ENCODE measurements around the gene IRF2.
A peak's percentile ranks its signal among the peaks of the same experiment; 100 is the strongest.

The IRF2 gene

DNA sequence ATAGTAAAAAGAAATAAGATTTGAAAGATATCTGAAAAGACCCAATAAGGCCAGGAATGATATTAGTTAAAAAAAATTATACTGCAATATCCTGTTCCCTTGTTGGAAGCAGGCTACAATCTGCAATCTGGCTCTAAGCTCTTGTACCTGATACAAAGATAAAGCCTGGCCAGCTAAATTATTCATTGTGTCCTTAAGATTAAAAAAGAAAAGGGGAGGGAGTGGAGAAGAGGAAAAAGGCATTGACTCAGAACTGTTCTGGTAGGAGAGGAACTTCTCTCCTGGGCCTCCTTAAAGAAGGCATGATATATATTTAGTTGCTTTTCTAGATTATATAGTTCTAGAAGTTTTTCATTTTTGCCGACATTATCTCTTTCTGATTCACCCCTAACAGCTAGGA is 46.7 kb downstream of the IRF2 start:
- no peak for DNase-seq

DNA sequence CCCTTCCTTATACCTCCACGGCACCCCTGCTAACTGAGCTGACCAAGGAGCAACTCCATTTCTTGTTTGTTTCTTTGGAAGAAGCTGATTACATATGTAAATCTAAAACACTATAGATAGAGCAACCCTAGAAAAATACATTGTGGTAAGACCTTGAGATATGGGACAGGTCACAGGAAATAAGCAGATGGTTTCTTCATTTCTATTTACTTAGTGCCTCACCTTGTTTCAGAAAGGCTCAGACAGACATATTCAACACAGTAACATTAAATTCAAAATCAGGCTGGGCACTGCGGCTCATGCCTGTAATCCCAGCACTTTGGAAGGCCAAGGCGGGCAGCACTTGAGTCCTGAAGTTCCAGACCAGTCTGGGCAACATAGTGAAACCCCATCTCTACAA is 47.3 kb downstream of the IRF2 start:
- no peak for DNase-seq

DNA sequence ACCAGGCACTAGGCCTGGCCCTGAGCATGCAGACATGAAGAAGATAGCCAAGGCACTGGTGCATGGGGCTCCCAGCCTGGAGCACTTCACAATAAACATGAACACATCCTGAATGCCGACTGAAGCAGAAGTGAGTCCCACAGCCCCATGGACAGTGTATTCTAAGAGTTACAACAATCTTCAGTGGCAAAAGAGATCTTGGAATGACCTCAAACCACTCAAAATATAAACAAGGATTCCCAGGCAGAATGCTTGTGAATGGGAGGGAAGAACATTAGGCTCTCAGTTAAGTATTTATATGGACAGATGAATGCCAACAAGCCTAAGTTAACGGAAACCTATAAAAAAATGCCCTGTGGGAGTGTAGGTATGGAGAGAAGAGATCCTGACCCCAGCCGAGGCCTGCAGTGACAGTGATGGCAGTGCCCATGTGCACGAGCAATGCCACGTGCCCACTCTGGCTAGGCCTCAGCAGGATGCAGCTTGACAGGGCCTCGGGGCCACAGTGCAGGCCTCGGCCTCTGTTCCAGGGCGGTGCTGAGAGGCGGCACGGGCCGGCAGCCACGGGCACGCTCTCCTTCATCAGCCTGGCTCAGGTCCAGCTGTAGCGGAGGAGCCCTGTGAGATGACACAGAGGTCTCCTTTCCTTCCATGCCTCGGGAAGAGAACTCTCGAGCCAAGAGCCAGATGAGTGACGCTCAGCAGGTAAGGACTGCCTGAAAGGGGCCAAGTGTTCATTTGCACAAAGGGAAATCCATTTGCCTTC is 49.2 kb downstream of the IRF2 start:
- DNase-seq, result no peak

DNA sequence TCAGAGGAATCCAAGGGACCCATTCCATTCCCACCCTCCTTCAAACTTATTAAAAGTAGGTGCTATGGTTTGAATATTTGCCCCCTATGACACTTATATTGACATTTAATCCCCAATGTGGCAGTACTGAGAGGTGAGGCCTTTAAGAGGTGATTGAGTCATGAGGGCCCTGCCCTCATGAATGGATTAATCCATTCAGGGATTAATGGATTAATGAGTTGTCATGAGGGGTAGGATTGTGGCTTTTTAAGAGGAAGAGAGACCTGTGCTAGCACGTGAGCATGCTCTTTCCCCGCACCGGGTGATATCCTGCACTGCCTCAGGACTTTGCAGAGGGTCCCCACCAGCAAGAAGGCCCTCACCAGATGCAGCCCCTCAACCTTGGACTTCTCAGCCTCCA is 50.1 kb downstream of the IRF2 start:
- DNase-seq, result no peak

DNA sequence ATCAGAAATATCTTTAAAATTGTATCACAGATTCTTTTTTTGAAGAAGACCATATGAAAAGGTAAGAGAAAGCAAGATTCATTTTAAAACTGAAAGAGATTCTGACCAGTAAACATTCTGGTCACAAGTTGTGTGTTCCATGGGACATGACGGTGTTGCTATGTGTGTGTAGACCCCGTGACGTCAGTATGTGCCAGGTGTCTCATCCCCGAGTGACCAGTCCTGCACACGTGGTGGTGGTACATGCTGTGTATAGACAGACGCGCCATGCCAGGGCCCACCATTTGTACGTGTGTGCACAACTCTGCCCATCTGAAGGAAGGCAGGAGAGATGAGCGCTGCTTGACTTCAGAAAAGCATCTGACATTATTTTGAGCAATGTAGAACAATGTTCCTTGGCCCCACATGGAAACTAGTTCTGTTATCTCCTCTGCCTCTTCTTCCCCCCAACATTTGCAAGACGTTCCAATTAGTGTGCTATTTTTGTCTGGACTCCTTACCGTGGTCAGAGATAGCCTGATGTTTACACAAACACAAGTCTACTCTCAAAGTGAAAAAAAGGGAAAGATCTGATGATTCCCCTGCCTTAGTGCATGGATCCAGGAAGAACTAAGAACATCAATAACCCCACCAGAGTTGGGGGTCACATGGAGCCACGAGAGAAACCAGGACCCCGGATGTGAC is 51.2 kb downstream of the IRF2 start:
- no peak for DNase-seq

DNA sequence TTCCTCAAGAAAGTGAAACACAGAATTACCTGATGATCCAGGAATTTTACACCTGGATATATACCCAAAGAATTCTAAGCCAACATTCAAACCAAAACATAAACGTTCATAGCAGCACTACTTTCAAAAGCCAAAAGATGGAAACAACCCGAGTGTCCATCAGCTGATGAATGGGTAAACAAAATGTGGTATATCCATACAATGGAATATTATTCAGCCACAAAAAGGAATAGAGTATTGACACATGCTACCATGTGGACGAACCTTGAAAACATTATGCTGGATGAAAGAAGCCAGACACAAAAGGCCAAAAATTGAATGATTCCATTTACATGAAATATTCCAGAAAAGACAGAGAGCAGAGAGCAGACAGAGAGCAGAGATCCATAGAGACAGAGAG is 52.0 kb downstream of the IRF2 start:
- no peak for DNase-seq

DNA sequence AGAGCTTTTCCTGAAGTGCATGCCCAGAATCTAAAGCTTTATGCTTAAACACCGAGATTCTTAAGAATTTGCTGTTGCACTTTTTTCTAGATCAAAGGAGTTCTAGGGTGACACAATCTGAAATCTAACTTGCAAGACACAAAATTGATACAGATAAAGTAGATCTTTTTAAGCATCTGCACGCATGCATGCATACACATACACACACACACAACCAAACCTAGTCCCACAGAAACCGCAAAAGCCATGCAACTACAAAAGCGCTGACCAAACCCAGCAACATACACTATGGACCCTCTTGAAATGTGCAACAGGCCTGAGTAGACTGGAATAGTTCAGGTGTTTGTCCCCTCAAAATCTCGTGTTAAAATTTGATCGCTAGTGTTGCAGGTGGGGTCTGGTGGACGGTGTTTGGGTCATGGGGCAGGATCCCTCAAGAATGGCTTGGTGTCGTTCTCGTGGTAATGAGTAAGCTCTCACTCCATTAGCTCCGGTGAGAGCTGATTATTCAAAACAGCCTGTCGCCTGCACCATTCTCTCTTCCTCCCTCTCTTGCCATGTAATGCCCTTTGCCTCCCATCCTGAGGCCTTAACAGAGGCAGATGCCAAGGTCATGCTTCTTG is 52.7 kb downstream of the IRF2 start:
- no peak for DNase-seq

DNA sequence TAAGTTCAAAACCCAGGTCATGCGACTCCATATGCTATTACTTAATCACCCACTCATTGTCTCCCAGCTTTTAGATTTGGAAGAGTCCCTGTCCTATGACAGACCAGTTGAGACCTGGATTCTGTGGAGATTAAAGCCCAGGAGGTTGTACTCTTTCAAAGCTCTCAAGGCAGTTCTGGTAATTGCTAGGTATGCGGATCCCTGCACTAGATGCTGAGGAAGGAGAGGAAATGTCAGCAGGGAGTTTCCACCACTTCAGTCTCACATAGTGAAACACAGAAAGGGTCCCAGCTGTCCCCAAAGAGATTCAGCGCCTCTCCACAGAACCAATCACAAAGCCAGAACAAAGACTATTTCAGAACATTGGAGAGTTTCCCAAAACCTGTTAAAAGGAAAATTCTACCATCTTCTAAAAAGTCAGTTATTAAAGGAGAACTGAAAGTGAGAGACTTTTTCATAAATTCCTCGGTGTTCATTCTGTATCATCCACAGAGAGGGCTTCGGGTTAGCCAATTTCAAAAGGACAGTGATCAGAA is 53.4 kb downstream of the IRF2 start:
- no peak for DNase-seq

DNA sequence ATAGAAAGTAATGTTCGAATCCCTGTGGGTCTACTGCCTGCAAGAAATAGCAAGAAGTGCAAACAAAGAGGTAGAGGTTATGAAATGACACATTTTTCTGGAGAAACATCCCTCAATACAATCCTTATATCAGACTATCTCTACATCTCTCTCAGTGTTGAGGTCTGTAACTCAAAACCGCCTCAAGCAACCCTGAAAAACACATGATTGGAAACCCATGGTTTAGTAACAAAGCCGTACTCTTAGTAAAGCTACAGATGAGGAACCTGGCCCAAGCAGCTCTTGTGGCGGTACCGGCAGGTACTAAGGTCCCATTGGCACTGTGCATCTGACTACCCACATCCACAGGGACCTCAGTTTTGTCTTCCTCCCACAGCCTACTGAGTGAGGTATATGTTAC is 53.9 kb downstream of the IRF2 start:
- DNase-seq, result no peak

DNA sequence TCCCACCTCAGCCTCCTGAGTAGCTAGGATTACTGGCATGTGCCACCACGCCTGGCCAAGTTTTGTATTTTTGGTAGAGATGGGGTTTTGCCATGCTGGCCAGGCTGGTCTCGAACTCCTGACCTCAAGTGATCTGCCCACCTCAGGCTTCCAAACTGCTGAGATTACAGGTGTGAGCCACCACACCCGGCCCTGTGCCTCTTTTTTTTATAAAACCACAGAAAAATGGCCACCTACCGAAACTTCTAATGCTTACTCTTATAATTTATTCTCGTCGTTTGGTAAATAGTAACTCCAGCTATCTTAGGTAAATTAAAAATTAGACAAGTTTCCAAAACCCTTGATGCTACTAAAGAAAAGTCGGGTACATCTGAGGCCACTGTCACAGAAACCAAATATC is 54.4 kb downstream of the IRF2 start:
- DNase-seq, result no peak

DNA sequence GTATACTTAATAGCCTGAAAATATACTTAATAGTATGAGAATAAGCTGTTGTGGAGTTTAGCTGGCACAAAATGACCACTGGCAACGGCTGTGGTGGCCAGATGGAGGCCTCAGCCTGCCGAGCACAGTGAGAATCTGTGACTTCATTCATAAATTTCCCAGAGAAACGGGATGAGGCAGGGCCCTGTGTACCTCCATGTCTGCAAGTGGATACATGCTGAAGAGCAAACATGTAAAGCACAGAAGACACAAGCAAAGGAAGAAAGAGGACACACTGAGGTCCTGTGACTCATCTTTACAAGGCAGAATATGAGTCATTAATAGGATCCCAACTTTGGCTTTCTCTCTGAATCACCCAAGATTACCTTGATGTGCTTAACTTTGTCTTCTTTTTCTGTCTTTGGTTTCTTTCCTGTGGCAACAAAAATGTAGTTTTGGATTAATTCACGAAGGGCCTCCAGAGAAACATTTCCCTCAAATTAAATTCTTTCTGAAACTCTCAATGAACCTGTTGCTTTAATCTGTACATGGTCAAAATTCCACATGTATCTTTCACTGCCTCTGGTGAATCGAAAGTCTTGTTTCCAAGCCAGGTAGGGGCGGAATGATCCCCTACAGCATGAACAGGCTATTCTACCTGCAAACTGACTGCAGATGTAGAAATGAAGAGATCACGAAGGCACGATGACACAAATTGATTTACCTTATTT is 56.4 kb downstream of the IRF2 start:
- DNase-seq, result no peak

DNA sequence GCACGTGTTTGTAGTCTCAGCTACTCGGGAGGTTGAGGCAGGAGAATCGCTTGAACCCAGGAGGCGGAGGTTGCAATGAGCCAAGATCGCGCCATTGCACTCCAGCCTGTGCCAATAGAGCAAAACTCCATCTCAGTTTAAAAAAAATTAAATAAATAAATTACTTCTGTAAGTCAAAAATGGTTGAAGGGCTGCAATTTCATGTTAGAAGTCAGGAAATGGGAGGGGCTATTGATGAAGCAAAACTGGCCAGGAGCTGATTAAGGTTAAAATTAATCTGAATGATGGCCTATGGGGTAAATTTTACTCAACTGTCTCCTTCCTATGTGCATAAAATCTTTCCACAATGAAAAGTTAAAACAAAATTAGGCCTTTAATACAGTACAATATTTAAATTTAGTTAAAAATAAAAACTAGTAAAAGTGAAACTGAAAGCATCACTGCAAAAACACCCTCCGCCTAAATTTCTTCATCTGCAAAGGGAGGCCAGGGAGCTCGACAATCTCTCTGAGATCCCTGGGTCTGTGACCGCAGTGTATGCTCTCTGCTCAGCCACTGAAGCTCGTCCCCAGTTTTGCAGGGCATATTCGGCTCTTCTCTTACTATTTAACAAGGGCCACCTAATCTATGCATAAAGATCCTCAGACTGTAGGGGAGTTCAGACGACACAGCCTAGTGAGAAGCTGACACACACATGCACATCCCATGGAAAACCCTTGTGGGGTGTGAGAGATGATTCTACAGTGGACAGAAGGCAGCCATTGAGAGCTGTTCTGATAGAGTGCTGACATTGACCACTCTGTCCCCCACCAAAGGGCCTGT is 57.2 kb downstream of the IRF2 start:
- peak; percentile 23 to 29 for DNase-seq

DNA sequence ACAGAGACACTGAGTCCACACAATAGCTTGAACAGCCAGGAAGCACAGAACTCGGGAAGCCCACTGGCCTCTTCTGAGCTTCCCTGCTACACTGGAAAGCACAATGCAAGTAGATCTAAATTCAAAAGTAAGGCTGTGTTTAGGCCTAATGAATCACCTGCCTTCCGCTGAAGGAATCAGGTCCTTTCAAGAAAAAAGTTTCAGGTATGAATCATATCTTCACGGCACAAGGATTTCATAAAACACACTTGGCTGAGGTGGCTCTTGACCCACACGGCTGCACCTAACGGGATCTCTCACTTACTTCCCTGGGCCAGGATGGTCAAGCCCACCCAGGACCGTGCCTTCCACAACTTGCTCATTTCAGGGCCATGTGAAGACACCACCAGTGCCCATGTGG is 59.3 kb downstream of the IRF2 start:
- no peak for DNase-seq

DNA sequence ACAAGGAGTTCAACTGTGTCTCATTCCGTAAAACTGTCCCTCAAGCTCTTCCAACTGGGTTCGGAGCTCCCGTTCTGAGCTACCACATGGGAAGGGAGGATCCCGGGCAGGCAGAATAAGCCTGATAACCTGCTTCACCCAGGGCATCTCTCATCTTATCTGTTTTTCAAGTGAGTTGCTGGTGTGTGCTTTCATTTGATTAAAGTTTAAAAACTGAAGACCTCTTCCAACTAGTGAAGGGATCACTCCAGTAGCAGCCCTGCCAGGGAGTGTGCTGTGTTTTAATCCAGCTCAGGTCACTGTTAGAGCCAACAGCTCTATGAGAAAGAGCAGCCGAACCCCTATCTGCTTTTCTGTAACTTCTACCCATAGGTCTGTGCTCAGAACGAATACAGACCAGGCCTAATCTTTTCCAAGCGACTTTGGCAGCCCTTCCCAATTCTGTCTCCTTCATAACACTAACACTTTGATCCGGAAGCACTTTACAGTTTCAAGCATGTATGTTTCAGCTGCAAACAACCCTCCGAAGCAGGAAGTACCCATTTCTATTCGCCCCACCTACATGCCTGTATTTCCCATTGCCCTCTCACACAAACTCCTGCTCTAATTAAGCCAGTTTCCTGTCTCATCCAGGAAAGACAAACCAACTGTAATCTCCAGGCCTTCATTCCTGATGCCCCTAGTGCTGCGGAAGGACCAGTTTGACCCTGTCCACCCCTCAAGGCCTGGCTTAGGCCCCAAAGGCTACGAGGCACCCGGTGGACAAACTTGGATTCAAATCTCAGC is 60.9 kb downstream of the IRF2 start:
- DNase-seq, result no peak

DNA sequence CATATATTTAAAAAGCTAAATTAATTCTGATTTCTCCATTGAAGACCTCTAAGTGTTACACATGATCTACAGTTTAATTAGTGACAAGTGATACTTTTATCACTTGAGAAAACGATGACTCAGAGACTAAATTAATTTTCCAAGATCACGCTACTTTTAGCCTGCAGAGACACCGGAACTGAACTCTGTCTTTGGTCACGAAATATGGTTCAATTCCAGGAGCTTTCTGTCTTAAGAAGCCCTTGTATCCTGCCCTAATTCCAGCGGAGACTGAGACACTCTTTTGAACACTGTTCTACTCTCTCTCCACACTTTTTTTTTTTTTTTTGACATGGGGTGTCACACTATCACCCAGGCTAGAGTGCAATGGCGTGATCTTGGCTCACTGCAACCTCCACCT is 63.6 kb downstream of the IRF2 start:
- no peak for DNase-seq

DNA sequence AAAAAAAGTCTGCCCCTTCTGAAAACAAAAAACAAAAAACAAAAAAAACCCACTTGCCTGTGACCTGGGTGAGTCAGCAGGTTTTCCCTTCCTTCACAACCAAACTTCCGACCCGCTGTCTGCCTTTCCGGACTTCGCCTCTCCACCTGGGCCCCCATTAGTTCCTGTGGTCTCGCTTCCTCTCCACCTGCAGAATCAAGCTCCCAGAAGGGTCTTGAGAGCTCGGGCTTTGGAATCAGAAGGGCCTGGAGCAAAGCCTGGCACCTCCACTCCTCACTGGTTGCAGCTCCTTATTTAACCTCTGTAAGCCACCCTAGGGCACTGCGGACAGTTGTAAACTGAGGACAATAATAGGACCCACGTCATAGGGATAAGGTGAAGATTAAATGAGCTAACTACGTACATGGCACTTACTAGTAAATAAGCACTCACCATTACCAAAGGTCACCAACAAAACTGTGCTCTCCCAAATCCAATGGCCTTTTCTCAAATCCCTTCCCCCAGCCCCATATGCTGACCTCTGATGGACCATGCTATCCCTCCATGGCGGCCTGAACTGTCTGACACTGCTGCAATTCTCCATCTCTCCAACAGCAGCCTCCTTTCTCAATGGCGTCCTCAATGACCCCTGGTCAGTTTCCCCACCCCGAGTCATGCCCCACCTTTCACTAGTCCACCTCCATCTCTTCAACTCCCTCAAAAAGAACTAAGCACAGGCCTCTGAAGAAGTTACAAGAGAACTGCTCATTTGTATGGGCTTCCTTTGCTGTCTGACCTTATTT is 64.2 kb downstream of the IRF2 start:
- DNase-seq, result no peak

DNA sequence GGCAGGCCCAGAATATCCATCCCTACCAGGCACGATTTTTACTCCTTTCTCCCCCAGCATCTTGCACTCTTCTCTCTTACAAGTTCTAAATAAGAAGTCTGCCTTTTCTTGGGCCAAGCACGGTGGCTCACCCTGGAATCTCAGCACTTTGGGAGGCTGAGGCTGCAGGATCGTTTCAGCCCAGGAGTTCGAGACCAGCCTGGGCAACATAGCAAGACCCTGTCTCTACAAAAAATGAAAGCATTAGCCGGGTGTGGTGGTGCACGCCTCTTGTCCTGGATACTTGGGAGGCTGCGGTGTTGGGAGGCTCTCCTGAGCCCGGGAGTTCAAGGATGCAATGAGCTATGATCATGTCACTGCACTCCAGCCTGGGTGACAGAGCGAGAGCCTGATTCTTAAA is 64.8 kb downstream of the IRF2 start:
- no peak for DNase-seq

DNA sequence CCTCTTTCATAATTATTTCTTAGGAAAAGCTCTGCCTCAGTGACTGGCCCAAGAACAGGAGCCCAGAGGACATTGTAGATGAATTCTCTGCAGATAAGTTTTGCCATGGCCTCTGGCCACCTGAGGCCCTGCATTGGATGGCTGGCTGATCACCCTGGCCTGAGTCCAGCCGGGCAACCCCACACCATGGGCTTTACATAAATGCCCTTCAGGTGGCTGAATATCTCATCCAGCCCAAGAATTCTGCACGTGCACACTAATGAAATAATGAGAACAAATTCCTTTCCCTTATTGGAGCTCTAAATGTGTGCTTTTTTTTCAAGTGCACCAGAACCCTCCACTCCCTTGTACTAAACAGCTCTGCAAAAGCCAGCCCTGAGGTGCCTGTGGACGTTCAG is 65.7 kb downstream of the IRF2 start:
- DNase-seq, result no peak

DNA sequence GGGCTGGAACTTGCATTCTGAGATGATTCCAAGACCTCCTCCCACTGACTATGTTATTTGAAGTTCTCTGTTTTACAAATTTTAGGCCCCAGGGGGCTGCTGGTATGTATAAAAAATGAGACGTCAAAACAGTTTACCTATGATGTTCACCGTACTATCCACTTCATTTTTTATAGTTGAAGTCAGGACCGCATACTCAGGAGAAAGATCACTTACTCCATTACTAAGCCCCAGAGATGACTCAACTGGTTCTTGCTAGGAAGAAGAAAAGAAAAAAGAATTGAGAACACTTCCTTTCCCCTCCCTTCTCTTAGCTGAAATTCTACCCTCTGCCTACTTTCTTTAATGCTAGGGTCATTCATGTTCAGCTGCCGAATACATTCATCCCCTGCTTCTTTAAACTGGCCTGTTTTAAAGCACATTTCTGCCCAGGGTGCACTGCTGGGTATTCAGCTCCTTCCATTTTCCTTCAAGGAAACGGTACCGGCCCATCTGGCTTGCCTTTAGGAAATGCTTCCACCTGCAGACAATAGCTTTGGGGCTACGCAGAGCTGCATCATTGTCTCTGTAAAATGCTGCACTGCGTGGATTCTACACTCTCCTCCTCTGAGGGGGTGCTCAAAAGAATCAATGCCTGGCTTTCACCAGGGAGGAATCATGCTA is 66.2 kb downstream of the IRF2 start:
- DNase-seq, result no peak

DNA sequence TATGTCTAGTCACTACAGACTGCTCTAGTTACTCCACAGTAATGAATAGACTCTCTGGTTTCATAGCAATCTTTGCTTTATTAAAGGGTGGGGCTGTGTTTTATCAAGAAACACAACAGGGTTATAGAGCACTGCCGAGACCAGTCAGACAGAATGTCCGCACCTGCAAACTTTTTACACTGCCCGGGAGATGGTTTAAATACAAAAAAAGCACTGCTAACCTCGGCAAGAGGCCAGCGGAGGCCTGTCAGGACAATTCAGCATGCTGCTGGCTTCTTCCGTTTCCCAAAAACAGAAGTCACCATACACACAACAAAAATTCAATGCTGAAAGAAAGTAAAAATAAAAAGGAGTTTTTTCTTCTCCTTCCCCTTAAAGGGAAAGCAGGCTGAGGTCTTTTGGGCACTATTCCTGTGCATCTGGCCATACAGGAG is 67.4 kb downstream of the IRF2 start:
- DNase-seq, result no peak
